ENCODE measurements around the gene CYB5D1. TPM values are rescaled to one million over a fixed set of nuclear protein-coding genes. Genes with fewer than 3 reads are reported as not detected.

CYB5D1 gene
- total and polyA plus RNA-seq, 2 experiments from 2014 or later, result 12.2 to 14.1 TPM

- TF ChIP-seq CTCF (IDR thresholded peaks at IDR 0.05; ENCODE audit: poor library complexity) (no peak), EZH2phosphoT487 (IDR thresholded peaks at IDR 0.05; ENCODE audit: low read depth, severe bottlenecking, unreplicated experiment) (no peak), EZH2 (IDR thresholded peaks at IDR 0.05; ENCODE audit: borderline replicate concordance) (no peak)
- H2AFZ ChIP-seq, result no peak overlapping the region
- no peaks in the 10 kb centered on the region for H4K20me1 ChIP-seq (ENCODE audit: insufficient read depth, poor library complexity, severe bottlenecking)
- 94% methylated on average over 5 of the region's 5 CpGs for WGBS (ENCODE audit: low lambda C conversion rate, missing lambda C conversion rate)
- H3K27me3 ChIP-seq, result no peaks in the 10 kb centered on the region
- H3K4me3 ChIP-seq, result no peak overlapping the region
- H3K4me2 ChIP-seq, result no peak overlapping the region
- H3K9me3 ChIP-seq (ENCODE audit: low read depth), result no peaks in the 10 kb centered on the region
- H3K36me3 ChIP-seq (replicated peaks; ENCODE audit: insufficient read depth, low read depth), result no peaks in the 10 kb centered on the region
- DNase-seq (ENCODE audit: low spot score), result no peak
- H3K27ac ChIP-seq, result no peak overlapping the region
- no peaks in the 10 kb centered on the region for H3K79me2 ChIP-seq
- peaks cover 9% of the 10 kb centered on the region for H3K4me1 ChIP-seq (ENCODE audit: insufficient read depth)
- no peaks in the 10 kb centered on the region for H3K9me2 ChIP-seq (replicated peaks; ENCODE audit: insufficient read depth)
Observed at GRCh38 chr17:7814969-7815368, 42.8 kb upstream of the CYB5D1 start.

DNA sequence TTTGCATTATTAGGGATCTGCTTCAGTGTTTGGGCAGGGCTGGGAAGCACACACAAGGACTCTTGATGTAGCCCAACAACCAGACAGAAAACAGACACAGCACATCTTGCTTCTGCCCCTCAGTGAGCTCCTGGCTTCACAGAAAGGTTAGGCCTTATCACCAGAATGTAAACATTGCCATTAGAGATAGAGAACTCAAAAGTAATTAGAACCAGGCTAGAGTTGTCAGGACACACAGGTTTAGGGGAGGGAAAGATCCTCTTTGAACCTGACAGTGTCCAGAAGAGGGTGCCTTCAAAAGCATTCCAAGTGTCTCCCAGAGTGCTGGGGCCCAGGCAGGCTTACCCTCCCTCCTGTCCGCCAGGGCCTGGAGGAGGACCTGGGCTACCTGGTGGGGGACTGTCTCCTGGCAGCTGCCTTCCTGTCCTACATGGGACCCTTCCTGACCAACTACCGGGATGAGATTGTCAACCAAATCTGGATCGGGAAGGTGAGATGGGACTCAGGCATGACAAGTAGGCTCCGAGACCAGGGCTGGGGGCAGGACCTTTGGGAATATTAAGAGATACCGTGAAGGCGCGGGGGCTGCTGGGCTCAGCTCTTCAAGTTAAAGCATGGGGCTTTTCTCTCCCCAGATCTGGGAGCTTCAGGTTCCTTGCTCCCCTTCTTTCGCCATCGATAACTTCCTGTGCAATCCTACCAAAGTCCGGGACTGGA is 40.7 kb upstream of the CYB5D1 start:
- H3K9me3 ChIP-seq (ENCODE audit: low read depth), result no peaks in the 10 kb centered on the region
- no peak overlapping the region for H2AFZ ChIP-seq
- no peaks in the 10 kb centered on the region for H3K79me2 ChIP-seq
- TF ChIP-seq CTCF (IDR thresholded peaks at IDR 0.05; ENCODE audit: poor library complexity) (no peak), EZH2phosphoT487 (IDR thresholded peaks at IDR 0.05; ENCODE audit: low read depth, severe bottlenecking, unreplicated experiment) (no peak)
- peaks cover 9% of the 10 kb centered on the region for H3K4me1 ChIP-seq (ENCODE audit: insufficient read depth)
- 60% methylated on average over 10 of the region's 10 CpGs for WGBS (ENCODE audit: low lambda C conversion rate, missing lambda C conversion rate)
- H3K4me3 ChIP-seq, result no peak overlapping the region
- no peaks in the 10 kb centered on the region for H3K9me2 ChIP-seq (replicated peaks; ENCODE audit: insufficient read depth)
- no peaks in the 10 kb centered on the region for H3K36me3 ChIP-seq (replicated peaks; ENCODE audit: insufficient read depth, low read depth)
- no peak overlapping the region for H3K4me2 ChIP-seq
- H3K27ac ChIP-seq, result no peak overlapping the region
- DNase-seq (ENCODE audit: low spot score), result peak; percentile 5
- no peaks in the 10 kb centered on the region for H3K27me3 ChIP-seq
- no peaks in the 10 kb centered on the region for H4K20me1 ChIP-seq (ENCODE audit: insufficient read depth, poor library complexity, severe bottlenecking)

DNA sequence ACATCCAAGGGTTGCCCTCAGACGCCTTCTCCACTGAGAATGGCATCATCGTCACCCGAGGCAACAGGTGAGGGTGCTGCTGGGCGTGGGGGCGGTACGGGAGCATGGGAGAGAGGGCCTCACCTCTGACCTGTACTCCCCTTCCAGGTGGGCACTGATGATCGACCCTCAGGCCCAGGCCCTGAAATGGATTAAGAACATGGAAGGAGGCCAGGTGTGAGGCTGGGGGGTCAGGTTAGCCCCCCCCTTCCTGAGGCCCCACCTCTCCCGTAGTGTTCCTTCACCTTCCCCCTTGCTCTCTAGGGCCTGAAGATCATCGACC is 40.2 kb upstream of the CYB5D1 start:
- H3K27ac ChIP-seq, result no peak overlapping the region
- H4K20me1 ChIP-seq (ENCODE audit: insufficient read depth, poor library complexity, severe bottlenecking), result no peaks in the 10 kb centered on the region
- no peaks in the 10 kb centered on the region for H3K36me3 ChIP-seq (replicated peaks; ENCODE audit: insufficient read depth, low read depth)
- peak; percentile 2 for DNase-seq (ENCODE audit: low spot score)
- H3K9me2 ChIP-seq (replicated peaks; ENCODE audit: insufficient read depth), result no peaks in the 10 kb centered on the region
- no peaks in the 10 kb centered on the region for H3K9me3 ChIP-seq (ENCODE audit: low read depth)
- no peak overlapping the region for H3K4me3 ChIP-seq
- no peaks in the 10 kb centered on the region for H3K27me3 ChIP-seq
- TF ChIP-seq EZH2 (IDR thresholded peaks at IDR 0.05; ENCODE audit: borderline replicate concordance) (no peak), EZH2phosphoT487 (IDR thresholded peaks at IDR 0.05; ENCODE audit: low read depth, severe bottlenecking, unreplicated experiment) (no peak)
- H3K4me1 ChIP-seq (ENCODE audit: insufficient read depth), result peaks cover 9% of the 10 kb centered on the region
- 88% methylated on average over 9 of the region's 9 CpGs for WGBS (ENCODE audit: low lambda C conversion rate, missing lambda C conversion rate)
- no peak overlapping the region for H2AFZ ChIP-seq
- no peaks in the 10 kb centered on the region for H3K79me2 ChIP-seq
- no peak overlapping the region for H3K4me2 ChIP-seq

GRCh38 chr17:7818026-7818425 is 39.8 kb upstream of the CYB5D1 start:
- H3K27ac ChIP-seq, result no peak overlapping the region
- no peaks in the 10 kb centered on the region for H3K9me2 ChIP-seq (replicated peaks; ENCODE audit: insufficient read depth)
- H3K4me3 ChIP-seq, result no peak overlapping the region
- no peaks in the 10 kb centered on the region for H3K79me2 ChIP-seq
- H3K4me1 ChIP-seq (ENCODE audit: insufficient read depth), result peaks cover 9% of the 10 kb centered on the region
- no peaks in the 10 kb centered on the region for H3K9me3 ChIP-seq (ENCODE audit: low read depth)
- no peak overlapping the region for H3K4me2 ChIP-seq
- no peaks in the 10 kb centered on the region for H4K20me1 ChIP-seq (ENCODE audit: insufficient read depth, poor library complexity, severe bottlenecking)
- TF ChIP-seq CTCF (IDR thresholded peaks at IDR 0.05; ENCODE audit: poor library complexity), result no peak
- TF ChIP-seq EZH2phosphoT487 (IDR thresholded peaks at IDR 0.05; ENCODE audit: low read depth, severe bottlenecking, unreplicated experiment), result no peak
- no peak for TF ChIP-seq EZH2 (IDR thresholded peaks at IDR 0.05; ENCODE audit: borderline replicate concordance)
- no peaks in the 10 kb centered on the region for H3K27me3 ChIP-seq
- no peaks in the 10 kb centered on the region for H3K36me3 ChIP-seq (replicated peaks; ENCODE audit: insufficient read depth, low read depth)
- peak; percentile 6 for DNase-seq (ENCODE audit: low spot score)
- WGBS (ENCODE audit: low lambda C conversion rate, missing lambda C conversion rate), result 92% methylated on average over 10 of the region's 10 CpGs
- H2AFZ ChIP-seq, result no peak overlapping the region
